SK-N-MC (cell line): ENCODE measurements around the gene CREB5.

ENCODE experiments used
- EZH2 ChIP-seq: fragments of 200-600 bp; sonication (generic); IDR thresholded peaks from one replicate; pipeline ENCODE4 v1.6.1; 2017; ENCODE audit warnings: antibody characterized with exemption
- POLR2AphosphoS5 ChIP-seq: IDR thresholded peaks from 2 replicates; pipeline ENCODE4 v1.6.1; 2012; ENCODE audit warnings: mild to moderate bottlenecking, low read depth, low read length, borderline replicate concordance

DNA sequence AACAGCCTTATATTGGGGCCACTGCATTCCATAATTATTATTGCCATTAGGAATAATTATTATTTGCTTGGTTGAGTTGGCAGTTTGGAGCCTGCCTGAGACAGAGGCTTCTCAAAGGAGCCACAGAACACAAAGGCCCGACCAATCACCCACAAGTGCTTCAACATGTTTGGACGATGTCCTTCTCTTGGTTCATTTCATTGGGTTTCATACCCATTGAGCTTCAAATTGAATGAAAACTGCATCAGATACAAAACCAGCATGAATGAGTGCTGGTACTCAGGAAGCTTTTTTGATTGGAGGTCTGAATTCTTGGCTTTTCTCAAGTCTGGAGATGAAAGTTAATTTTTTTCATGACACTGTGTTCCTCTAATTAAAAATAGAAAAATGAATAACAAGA is 168.3 kb downstream of the CREB5 start:
- TF ChIP-seq POLR2AphosphoS5 (no peak), EZH2 (no peak)
